Mesodermal cell (in vitro differentiated cells): ENCODE measurements around the gene PCGF1.
A peak's percentile ranks its signal among the peaks of the same experiment; 100 is the strongest.

Source experiments
- H3K27ac ChIP-seq: 2 replicates; pipeline ENCODE4 v1.7.0; 2013; ENCODE audit warnings: mild to moderate bottlenecking, low read depth, low read length, moderate library complexity; ENCODE audit not compliant: severe bottlenecking
- H3K36me3 ChIP-seq: 2 replicates; pipeline ENCODE4 v1.7.1; 2013; ENCODE audit warnings: mild to moderate bottlenecking, low read length, moderate library complexity; ENCODE audit not compliant: control insufficient read depth, insufficient read depth
- H3K4me1 ChIP-seq: one replicate; pipeline ENCODE4 v1.7.1; 2013; ENCODE audit warnings: mild to moderate bottlenecking, low read length; ENCODE audit not compliant: insufficient read depth, control insufficient read depth, poor library complexity, severe bottlenecking
- H3K4me3 ChIP-seq: 2 replicates; pipeline ENCODE4 v1.7.0; 2013; ENCODE audit warnings: low read length, control low read depth, mild to moderate bottlenecking; ENCODE audit not compliant: insufficient read depth, poor library complexity, severe bottlenecking; ENCODE audit errors: extremely low read depth
- H3K9me3 ChIP-seq: 2 replicates; pipeline ENCODE4 v1.7.1; 2013; ENCODE audit warnings: mild to moderate bottlenecking, low read length, moderate library complexity; ENCODE audit not compliant: control insufficient read depth
- WGBS, 2 experiments: methylation state at CpG; one replicate each; pipeline ENCODE4 v1.1.5; 2013; ENCODE audit warnings: missing lambda C conversion rate in 2 of 2; ENCODE audit not compliant: insufficient coverage in 2 of 2; 5-methylcytosine and 5-hydroxymethylcytosine counted together

The PCGF1 gene

DNA sequence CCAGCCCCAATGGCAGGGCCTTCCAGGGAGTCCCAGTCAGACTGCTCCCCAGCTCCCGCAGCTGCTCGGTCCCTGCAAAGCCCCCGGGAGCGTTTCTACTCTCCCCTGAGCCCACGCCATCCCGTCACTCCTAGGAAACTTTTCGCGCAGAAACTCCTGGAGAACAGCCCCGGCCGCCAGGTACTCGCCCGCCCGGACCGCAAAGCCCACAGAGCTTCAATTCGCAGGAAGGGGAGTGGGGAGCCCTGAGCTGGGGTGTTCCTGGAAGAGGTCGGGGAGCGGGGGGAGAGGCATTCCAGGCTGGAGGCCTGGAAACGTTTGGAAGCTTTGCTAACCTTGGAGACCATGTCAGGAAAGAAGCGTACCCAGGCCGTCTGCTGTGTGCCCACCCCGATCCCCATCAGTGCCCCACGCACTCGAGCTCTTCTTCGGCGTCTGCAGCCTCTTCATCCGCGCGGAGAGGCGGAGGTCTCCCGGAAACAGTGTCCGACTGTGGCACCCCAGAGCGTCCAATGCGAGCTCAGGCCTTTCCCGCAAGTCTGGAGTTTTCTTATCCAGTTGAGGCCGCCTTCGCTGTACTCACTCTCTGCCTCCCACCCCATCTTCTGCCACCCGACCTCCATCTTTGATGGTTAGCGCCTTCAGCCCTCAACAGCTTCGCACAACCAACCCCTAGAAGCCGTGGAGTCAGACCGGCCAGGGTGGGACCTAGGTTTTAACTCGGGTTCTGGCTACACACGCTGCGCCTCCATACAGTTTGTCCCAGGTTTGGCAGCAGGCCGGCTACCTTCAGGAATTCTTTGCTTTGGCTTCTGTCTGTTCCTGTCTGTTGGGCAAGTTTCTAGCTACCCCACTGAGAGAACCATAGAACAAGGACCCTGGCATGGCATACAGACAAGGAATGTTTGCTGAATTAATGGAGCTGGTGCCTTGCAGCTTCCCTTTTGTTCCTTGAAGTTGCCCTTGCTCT lies 3.7 kb downstream of the PCGF1 start:
- Histone ChIP-seq H3K27ac (peak overlapping the region; percentile 53), H3K36me3 (peaks cover 20% of the 10 kb centered on the region), H3K4me3 (peak overlapping the region; percentile 47), H3K4me1 (peaks cover 23% of the 10 kb centered on the region), H3K9me3 (no peaks in the 10 kb centered on the region)
- WGBS, 2 experiments, result 76 to 77% methylated on average over 41 to 43 of the region's 45 CpGs

- 5 to 6% methylated on average over 46 to 66 of the region's 67 CpGs for WGBS, 2 experiments
- Histone ChIP-seq H3K36me3 (peaks cover 20% of the 10 kb centered on the region), H3K4me1 (peaks cover 26% of the 10 kb centered on the region), H3K27ac (peak overlapping the region; percentile 53), H3K9me3 (no peaks in the 10 kb centered on the region), H3K4me3 (peak overlapping the region; percentile 47)
These were observed 4.6 kb downstream of the PCGF1 start for GRCh38 chr2:74502720-74503505.

DNA sequence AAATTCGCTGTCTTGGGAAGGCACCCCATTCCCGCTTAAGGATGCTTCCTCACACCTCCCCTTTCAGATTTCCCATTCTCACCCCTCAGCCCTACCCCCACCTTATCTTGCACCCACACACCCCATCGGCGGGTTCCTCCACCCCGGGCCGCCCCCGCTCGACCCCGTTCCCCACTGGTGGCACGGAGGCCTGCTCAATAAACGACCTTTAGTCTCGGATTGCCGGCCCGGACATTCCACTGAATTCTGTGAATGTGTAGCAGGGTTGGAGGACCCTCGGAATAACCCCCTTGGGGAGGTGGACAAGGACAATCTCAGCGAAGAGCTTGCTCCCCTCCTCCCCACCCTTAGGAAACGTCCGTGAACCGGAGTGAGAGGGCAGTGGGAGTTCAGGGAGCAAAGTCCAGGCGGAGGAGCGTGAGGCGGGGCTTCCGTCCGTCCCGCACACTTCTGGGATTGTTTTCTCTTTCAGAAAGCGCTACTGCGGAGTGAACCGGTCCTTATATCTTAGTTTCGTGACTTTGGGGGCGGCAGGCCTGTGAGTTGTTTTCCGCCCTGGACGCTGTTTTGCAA lies 5.3 kb downstream of the PCGF1 start:
- H3K27ac ChIP-seq, result no peak overlapping the region
- peak overlapping the region; percentile 47 for H3K4me3 ChIP-seq
- H3K9me3 ChIP-seq, result no peaks in the 10 kb centered on the region
- peaks cover 20% of the 10 kb centered on the region for H3K36me3 ChIP-seq
- peaks cover 26% of the 10 kb centered on the region for H3K4me1 ChIP-seq
- WGBS, 2 experiments, result 15 to 26% methylated on average over 20 to 21 of the region's 32 CpGs

GRCh38 chr2:74501335-74502071 lies 6.0 kb downstream of the PCGF1 start:
- WGBS, 2 experiments, result 54 to 61% methylated on average over 13 to 16 of the region's 18 CpGs

DNA sequence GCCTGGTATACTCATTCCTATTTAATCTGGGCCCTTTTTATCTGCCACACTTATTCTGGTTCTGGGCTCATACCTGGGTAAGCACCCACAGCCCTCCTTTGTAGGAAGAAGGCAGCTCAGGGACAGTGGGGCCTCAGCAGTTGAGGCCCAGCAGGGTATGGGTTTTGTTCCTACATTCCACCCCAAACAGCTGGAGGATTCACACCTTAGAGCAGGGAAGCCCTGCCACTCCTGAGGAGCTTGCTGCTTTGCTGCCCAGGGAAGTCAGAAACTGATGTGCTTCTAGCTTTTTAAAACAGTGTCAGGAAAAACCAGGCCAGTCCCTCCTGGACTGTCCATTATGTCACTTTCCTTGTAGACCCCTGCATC lies 6.9 kb downstream of the PCGF1 start:
- Histone ChIP-seq H3K9me3 (no peaks in the 10 kb centered on the region), H3K27ac (no peak overlapping the region), H3K4me1 (peaks cover 21% of the 10 kb centered on the region), H3K36me3 (peaks cover 13% of the 10 kb centered on the region), H3K4me3 (no peak overlapping the region)

More at GRCh38 chr2:74501335-74502071, 6.0 kb downstream of the PCGF1 start:
- no peak overlapping the region for H3K27ac ChIP-seq
- peaks cover 22% of the 10 kb centered on the region for H3K4me1 ChIP-seq
- H3K4me3 ChIP-seq, result no peak overlapping the region
- no peaks in the 10 kb centered on the region for H3K9me3 ChIP-seq
- peaks cover 20% of the 10 kb centered on the region for H3K36me3 ChIP-seq

DNA sequence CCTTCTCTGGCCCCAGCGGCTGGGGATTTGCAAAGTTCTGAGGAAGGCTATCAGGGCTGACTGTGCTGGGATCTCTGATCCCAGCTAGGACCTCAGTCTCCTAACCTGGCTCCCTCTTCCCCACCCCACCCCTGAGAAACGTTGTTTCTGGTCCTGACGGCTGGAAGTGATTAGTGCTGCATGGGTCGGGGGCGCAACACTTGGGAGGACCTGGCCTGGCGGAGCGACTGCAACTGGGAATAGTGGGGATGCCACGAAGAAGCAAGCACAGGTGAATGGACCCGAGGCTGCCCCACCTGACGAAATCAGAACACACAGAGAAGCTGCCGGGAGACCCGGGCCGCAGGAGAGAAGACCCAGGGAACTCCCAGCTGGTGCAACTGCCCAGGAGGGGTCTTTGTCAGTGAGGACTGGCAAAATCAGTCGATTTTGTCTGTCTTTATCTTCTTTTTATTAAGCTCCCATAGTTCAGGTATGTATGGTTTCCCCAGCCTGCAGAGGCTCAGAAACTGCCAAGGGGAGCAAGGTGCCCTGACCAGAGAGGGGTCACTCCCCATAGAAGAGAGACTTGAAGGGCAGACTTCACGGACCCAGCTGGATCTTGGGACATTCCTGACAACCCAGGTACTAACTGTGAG lies 7.4 kb downstream of the PCGF1 start:
- peaks cover 11% of the 10 kb centered on the region for H3K36me3 ChIP-seq
- H3K9me3 ChIP-seq, result no peaks in the 10 kb centered on the region
- H3K4me3 ChIP-seq, result peak overlapping the region; percentile 39
- peaks cover 21% of the 10 kb centered on the region for H3K4me1 ChIP-seq
- no peak overlapping the region for H3K27ac ChIP-seq
- 21 to 33% methylated on average over 14 to 15 of the region's 15 CpGs for WGBS, 2 experiments

DNA sequence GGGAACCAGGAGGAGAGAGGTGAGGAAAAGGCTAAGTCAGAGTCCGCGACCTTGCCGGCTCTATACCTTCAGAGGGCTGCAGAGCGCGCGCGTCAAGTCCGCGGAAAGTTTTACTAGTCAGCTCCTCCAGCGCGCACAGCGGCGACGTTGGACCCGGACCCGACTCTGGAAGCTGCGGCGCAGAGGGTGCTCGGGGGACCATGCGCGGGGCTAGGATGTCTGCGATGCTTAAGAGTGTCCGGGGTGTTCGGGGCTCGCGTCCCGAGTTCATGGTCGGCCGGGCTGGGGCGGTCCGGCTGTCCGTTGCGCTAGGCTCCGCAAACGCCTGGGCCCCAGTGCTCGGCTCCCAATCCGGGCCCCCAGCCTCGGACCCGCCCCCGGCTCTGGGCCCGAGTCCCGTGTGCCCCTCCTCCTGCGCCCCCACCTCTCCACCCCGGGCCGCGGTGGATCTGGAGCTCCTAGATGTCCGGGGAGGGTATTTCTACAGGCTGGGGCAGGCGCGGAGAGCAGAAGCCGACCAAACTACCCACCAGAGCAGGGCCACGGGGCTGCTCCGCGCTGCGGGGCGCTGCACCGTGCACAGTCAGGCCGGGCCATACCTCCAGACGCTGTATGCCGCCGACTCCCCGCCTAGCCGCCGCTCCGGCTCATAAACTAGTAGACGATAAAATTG lies 8.1 kb downstream of the PCGF1 start, which contains the start of gene LBX2:
LBX2 (minus strand) TSS at position 337 of the 673 bp plus-strand sequence; CDS start at position 271, 66 bp downstream.
- Histone ChIP-seq H3K27ac (no peak within 1 kb of the TSS), H3K4me1 (peaks cover 21% of the 10 kb centered on the region), H3K36me3 (peaks cover 9% of the 10 kb centered on the region), H3K9me3 (no peaks in the 10 kb centered on the region), H3K4me3 (peak within 1 kb of the TSS; percentile 39)
- 2 to 3% methylated on average over 51 to 58 of the region's 65 CpGs for WGBS, 2 experiments

GRCh38 chr2:74498500-74499266 lies 8.8 kb downstream of the PCGF1 start:
- 2 to 3% methylated on average over 29 to 34 of the region's 41 CpGs for WGBS, 2 experiments

More at GRCh38 chr2:74498500-74499266, 8.8 kb downstream of the PCGF1 start:
- Histone ChIP-seq H3K4me1 (peaks cover 18% of the 10 kb centered on the region), H3K4me3 (peak overlapping the region; percentile 39), H3K36me3 (peaks cover 14% of the 10 kb centered on the region), H3K9me3 (no peaks in the 10 kb centered on the region), H3K27ac (no peak overlapping the region)
